Pons (tissue), 1 donor: Measurements from ENCODE around the gene CDY2B.
"Not testable (repeated sequence)": the region's sequence is repeated elsewhere in the genome, so short reads cannot be mapped to it uniquely, and the experiment has no call there.

Experiments
- DNase-seq: peaks from one replicate; pipeline ENCODE4 v3.0.0-alpha.2; 2016; ENCODE audit warnings: low spot score

Gene CDY2B, protein sequence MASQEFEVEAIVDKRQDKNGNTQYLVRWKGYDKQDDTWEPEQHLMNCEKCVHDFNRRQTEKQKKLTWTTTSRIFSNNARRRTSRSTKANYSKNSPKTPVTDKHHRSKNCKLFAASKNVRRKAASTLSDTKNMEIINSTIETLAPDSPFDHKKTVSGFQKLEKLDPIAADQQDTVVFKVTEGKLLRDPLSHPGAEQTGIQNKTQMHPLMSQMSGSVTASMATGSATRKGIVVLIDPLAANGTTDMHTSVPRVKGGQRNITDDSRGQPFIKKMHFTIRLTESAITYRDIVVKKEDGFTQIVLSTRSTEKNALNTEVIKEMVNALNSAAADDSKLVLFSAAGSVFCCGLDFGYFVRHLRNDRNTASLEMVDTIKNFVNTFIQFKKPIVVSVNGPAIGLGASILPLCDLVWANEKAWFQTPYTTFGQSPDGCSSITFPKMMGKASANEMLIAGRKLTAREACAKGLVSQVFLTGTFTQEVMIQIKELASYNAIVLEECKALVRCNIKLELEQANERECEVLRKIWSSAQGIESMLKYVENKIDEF

DNA sequence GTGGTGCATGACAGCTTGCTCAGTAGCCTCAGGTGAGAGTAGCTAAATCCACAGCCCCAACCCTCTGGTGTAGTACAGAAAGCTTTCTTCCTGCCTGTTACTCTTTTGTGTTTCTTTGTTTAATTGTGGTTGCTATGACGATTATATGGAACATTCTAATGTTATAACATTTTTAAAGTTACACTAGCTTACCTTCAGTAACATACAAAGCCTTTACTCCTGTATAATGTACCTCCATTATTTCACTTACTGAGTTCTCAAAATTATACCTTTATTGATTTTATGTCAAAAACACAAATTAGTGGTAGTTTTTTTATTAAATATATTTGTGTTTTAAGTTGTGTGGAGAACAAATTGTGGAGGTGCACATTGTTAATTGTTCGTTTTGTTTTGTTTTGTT is at the start of gene CDY2B:
CDY2B (minus strand) TSS at position 101 of the 400 bp plus-strand sequence. CDS start 328 bp downstream, outside the sequence.
- not testable (repeated sequence) for DNase-seq

- DNase-seq = not testable (repeated sequence)
Measured at GRCh38 chrY:17908009-17908408, 28.0 kb upstream of the CDY2B start.

GRCh38 chrY:17907351-17907750 is 27.3 kb upstream of the CDY2B start:
- DNase-seq = not testable (repeated sequence)

DNA sequence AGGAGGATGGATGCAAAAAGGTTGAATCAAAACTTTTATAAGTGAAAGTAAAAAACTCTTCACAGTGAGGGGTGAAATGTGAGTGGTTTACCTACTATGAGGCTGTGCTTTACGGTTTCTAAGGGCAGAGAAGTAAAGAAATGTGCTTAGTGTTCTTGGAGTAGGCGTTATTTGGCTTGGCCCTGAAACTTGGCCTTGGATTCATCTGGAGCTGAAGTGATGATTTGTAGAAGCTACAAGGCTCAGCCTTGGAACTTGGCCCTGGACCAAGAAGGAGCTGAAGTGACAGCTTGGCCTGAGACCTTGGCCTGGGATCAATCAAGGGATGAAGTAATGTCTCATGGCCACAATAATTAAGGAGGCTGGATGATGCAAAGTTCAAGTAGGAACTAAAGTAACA is 1.7 kb upstream of the CDY2B start:
- DNase-seq = not testable (repeated sequence)

DNA sequence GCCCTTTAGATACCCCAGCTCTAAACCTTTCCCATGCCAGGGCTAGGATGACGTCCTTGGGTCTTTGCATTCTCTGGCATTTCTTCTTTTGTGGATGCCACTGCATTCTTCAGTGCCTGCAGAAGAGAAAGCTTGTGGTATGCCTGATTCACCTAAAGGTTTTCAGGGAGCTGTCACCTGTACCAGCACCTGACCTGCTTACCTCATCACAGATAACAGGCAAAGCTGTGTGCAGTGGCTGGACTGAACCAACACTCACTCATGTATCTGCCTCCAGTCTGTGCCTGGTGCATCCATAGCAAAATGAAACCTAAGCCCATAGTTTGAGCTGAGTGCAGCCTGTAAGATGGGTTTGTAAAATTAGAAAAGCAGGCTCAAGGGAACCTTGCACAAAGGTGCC is 3.3 kb downstream of the CDY2B start:
- not testable (repeated sequence) for DNase-seq

- not testable (repeated sequence) for DNase-seq
Measured at GRCh38 chrY:17875401-17875800, 4.6 kb downstream of the CDY2B start.

DNA sequence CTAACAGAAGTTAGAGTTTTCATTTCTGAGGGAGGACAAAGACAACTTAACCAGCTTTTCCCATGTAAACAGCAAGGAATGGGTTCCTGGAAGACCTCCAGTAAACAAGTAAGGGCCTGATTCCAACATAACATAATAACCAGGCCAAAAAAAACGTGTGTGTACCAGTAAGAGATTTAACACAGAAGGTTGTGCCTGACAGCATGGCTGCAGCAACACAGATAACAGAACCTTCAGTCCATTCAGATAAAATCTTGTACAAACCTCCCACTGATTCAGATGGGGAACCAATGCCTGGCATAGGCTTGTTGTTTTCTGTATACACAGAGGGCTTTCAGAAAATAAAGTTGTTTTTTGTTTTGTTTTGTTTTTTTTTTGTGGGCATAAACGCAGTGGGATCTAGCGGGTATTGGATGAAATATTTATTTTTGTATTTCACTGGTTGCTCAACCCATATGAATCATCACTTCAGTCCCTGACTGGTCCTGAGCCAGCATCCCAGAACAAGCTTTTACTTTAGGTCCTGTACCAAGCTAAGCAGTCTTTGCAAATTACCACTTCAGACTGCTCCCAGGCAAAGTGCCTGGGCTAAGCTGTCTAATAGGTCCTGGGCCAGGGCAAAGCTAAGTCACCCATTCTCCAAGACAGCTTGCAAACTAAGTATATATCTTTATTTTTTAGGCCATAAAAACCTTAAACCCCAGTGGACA is 8.7 kb downstream of the CDY2B start:
- not testable (repeated sequence) for DNase-seq

DNA sequence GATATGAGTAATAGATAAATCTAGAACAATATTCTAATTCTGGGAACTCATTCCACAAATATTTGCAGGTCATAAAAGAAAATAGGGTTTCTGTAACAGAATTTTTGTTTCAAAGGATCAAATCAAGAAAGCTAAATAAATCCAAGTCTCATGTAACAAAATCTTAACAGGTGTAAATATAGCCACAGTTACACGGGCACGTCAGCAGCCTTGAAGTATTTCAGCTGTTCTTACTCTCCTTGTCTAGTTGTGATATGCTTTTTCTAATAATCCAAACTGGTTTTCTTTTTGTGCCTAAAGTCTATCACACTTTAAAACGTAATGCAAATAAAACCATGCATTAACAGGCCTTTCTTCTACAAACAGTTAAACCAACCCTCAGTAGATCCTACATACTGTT is 9.3 kb downstream of the CDY2B start:
- not testable (repeated sequence) for DNase-seq

GRCh38 chrY:17867850-17868249 is 12.2 kb downstream of the CDY2B start:
- not testable (repeated sequence) for DNase-seq

- not testable (repeated sequence) for DNase-seq
Measured at GRCh38 chrY:17860634-17861033, 19.4 kb downstream of the CDY2B start.

DNA sequence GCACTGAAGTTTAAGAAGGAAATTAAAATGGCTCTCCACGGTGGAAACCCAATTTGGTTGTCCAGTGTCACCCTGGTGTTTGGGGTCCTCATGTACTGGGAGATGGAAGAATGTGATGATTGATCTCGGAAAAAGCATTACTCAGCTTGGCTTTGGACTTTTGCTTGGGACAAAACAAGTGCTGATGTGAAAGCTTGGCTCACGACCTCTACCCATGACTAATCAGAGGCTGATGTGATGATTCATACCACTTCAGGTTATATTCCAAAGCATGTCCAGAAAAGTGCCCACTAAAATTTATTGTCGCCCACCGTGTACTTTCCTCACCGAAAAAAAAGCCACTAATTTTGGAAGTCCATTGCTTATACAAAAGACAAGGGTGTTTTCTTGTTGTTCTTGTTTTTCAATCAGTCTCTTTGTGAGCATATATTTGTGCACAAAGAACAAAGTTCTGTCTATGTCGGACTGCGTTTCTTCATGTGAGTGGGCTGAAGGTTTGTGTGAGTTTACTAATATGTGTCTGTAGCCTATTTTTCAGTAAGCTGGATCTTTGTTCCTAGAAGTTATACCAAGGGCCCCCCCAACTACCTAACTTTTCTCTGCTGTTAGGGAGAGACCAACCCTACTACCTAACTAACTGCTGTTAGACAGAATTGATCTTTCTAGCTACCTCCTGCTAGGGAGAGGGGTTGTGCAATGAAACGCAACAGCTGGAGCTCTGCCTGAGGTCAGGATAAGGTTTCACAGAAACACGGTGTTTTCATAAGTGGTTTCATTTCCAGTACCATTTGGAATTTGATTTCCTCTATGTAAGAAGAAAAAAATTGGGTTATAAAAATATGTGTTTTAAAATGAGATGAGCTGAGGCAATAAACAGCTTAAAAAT is 22.8 kb downstream of the CDY2B start:
- DNase-seq = not testable (repeated sequence)

DNA sequence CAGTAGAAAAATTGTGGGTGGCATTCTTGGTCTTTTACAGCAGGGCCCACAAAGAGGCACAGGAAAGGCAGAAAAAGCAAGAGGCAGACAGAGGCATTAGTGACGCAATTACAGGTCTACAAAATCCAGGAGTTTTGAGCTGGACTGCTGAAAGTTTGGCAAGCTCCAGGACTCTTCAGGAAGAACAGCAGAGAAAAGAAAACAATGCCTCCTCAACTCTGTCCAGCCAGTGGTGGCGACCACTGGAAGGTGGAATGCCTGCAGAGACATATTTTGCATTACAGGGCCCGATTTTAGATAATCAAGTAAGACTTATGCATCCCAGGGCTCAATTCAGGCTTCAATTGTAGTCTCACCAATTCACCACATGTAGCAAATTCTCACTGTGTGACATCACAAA is 23.5 kb downstream of the CDY2B start:
- not testable (repeated sequence) for DNase-seq

DNA sequence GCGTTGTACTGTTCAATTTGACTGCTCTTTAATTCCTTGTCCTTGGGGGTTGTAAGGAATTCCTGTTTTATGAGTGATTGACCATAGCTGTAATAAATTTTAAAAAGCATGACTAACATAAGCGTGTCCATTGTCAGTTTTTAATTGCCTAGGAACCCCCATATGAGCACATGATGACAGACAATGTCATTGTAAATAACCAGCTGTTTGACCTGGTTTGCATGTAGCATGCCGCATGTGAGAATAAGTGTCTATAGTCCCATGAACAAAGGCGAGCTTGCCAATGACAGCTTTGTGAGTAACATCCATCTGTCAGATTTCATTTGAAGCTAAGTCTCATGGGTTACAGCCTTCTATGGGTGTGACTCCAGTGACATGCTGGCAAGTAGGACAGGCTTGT is 30.9 kb downstream of the CDY2B start:
- not testable (repeated sequence) for DNase-seq

DNA sequence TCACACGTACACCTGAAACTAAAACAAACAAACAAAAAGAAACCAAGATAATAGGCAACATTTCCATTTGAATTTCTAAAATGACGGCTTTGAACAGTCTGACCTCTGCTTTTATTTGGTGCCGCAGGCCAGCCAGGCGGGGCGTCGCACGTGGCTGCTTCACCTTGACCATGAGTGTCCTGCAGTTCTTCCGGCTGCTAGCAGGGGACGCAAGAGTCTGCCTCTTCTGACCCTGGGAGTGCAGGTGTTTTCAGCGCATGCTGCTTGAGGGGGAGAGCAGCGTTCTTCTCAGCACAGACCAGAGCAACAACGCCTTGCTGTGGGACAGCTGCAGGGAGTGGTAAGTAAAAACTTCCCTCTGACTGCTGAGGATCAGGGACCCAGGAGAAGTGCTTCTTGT is 47.9 kb downstream of the CDY2B start:
- DNase-seq = not testable (repeated sequence)
